Right cardiac atrium (tissue), 5 donors: ENCODE measurements around the gene C2. TPM values are rescaled to one million over a fixed set of nuclear protein-coding genes. Genes with fewer than 3 reads are reported as not detected.
A peak's percentile ranks its signal among the peaks of the same experiment; 100 is the strongest.

Experiments used
- ATAC-seq, 2 donors: fragments of 200-7000 bp; cut with Tn5 transposase; one replicate each; pipeline versions ENCODE4 v1.8.0 to v1.9.1; 2020; ENCODE audit warnings: moderate library complexity in 2 of 2, mild to moderate bottlenecking in 1 of 2
- DNase-seq, 3 donors: peaks; one replicate each; pipeline ENCODE4 v3.0.0-alpha.2; 2020
- H3K27ac ChIP-seq: one replicate; pipeline ENCODE4 v1.5.1; 2013; ENCODE audit warnings: mild to moderate bottlenecking, low read length, control low read depth, moderate library complexity
- H3K27me3 ChIP-seq: one replicate; pipeline ENCODE4 v1.6.1; 2013; ENCODE audit not compliant: control insufficient read depth, insufficient read depth
- H3K4me1 ChIP-seq: one replicate; pipeline ENCODE4 v1.6.1; 2013; ENCODE audit warnings: low read length; ENCODE audit not compliant: control insufficient read depth, insufficient read depth
- H3K4me3 ChIP-seq: one replicate; pipeline ENCODE4 v1.5.1; 2013; ENCODE audit warnings: low read length, control low read depth
- H3K9me3 ChIP-seq: one replicate; pipeline ENCODE4 v1.6.1; 2013; ENCODE audit warnings: low read length; ENCODE audit not compliant: control insufficient read depth
- WGBS: extraction: QIAGEN DNeasy Blood & Tissue Kit; methylation state at CpG from one replicate; pipeline ENCODE4 v1.1.7; 2013; 5-methylcytosine and 5-hydroxymethylcytosine counted together
- intact Hi-C, 4 donors: fragments of 100-400 bp; cut with DNase I; formaldehyde crosslinking; loops; one replicate each; pipeline versions ENCODE4 v1.11.0 to v1.14.0; 2022 to 2023
- long read RNA-seq, 4 donors: library from polyadenylated mRNA; unstranded; transcript quantifications; one replicate each; pipeline ENCODE4 v2.0.0, GENCODE V29; 2020 to 2021
- polyA plus RNA-seq: library from polyadenylated mRNA; stranded (reverse); fragments of 200-250 nt; gene quantifications from one replicate; pipeline ENCODE4 v1.2.3, GENCODE V29; 2013
- total RNA-seq, 4 donors: library from RNA; stranded (reverse); fragmentation: NEBNext Ultra II Directional; extraction: Animal tissue kit (Norgen Biotek cat#: 25700); gene quantifications; one replicate each; pipeline ENCODE4 v1.2.1, GENCODE V29; 2021
- donor health status: healthy with polysubstance abuse.
- donor health status: DM: no; HTN: yes; CAD: no.
- donor health status: DM: no; HTN: no; CAD: no.
- donor health status: DM: no; HTN: yes; CAD: no; lungs with severe emphysema.
- donor health status: DM: yes; HTN: yes; CAD: no.

The C2 gene
- total RNA-seq (10 to 100 TPM; 10.9 to 19.8 (median 12.0) TPM), polyA plus RNA-seq (3.0 TPM)
- long read RNA-seq, donor 1, transcript C2-201 (18 exons, 2,850 nt), result major isoform, 13 of 19 reads
- long read RNA-seq, donor 1, partial matches to known transcripts, result 2 of 19 reads
- long read RNA-seq, donor 1, other reads (novel, unspliced or antisense), result 4 of 19 reads
- long read RNA-seq, donor 2, partial matches to known transcripts, result 2 of 6 reads
- long read RNA-seq, donor 2, other reads (novel, unspliced or antisense), result 3 of 6 reads
- long read RNA-seq, donor 3, transcript C2-201 (18 exons, 2,850 nt), result major isoform, 14 of 21 reads
- long read RNA-seq, donor 3, partial matches to known transcripts, result 2 of 21 reads
- long read RNA-seq, donor 3, other reads (novel, unspliced or antisense), result 4 of 21 reads
- long read RNA-seq, donor 4, transcript C2-201 (18 exons, 2,850 nt), result major isoform, 8 of 12 reads
- long read RNA-seq, donor 4, partial matches to known transcripts, result 1 of 12 reads
- long read RNA-seq, donor 4, other reads (novel, unspliced or antisense), result 1 of 12 reads

GRCh38 chr6:31927242-31927862 is at the start of gene C2:
Gene C2 (plus strand): TSS chr6:31927717. CDS start chr6:31927753, 36 bp downstream.
- Histone ChIP-seq H3K4me1 (no peaks in the 10 kb centered on the region), H3K9me3 (no peaks in the 10 kb centered on the region), H3K27me3 (no peaks in the 10 kb centered on the region), H3K4me3 (no peak within 1 kb of the TSS), H3K27ac (no peak within 1 kb of the TSS)
- ATAC-seq (peak in 1 of 2 donors; percentile 14), DNase-seq (peak in 1 of 3 donors; percentile 51)
- intact Hi-C loops, result no loop called here
- 56% methylated on average over 11 of the region's 11 CpGs for WGBS

- no peak overlapping the region for H3K4me3 ChIP-seq
- no peaks in the 10 kb centered on the region for H3K9me3 ChIP-seq
- H3K4me1 ChIP-seq, result no peaks in the 10 kb centered on the region
- 67% methylated on average over 3 of the region's 3 CpGs for WGBS
- no peaks in the 10 kb centered on the region for H3K27me3 ChIP-seq
- no peak for ATAC-seq
- intact Hi-C loops, result no loop called here
- H3K27ac ChIP-seq, result no peak overlapping the region
- peak in 1 of 3 donors; percentile 12 for DNase-seq
Measured at GRCh38 chr6:31878222-31878621, 49.3 kb upstream of the C2 start.

GRCh38 chr6:31878726-31879125 is 48.8 kb upstream of the C2 start, which contains the start of gene SLC44A4:
Gene SLC44A4 (minus strand): TSS chr6:31878997. CDS start chr6:31878980, 17 bp downstream.
- Histone ChIP-seq H3K27me3 (no peaks in the 10 kb centered on the region), H3K4me3 (no peak within 1 kb of the TSS), H3K27ac (no peak within 1 kb of the TSS), H3K9me3 (no peaks in the 10 kb centered on the region), H3K4me1 (no peaks in the 10 kb centered on the region)
- ATAC-seq (no peak), DNase-seq (peak in 2 of 3 donors; percentile 19 to 40)
- intact Hi-C loops, result no loop called here
- WGBS, result 46% methylated on average over 18 of the region's 18 CpGs

GRCh38 chr6:31879143-31879542 is 48.4 kb upstream of the C2 start:
- Histone ChIP-seq H3K4me3 (no peak overlapping the region), H3K4me1 (no peaks in the 10 kb centered on the region), H3K9me3 (no peaks in the 10 kb centered on the region), H3K27me3 (no peaks in the 10 kb centered on the region), H3K27ac (no peak overlapping the region)
- ATAC-seq (no peak), DNase-seq (no peak)
- 71% methylated on average over 13 of the region's 13 CpGs for WGBS
- intact Hi-C loops, result no loop called here

DNA sequence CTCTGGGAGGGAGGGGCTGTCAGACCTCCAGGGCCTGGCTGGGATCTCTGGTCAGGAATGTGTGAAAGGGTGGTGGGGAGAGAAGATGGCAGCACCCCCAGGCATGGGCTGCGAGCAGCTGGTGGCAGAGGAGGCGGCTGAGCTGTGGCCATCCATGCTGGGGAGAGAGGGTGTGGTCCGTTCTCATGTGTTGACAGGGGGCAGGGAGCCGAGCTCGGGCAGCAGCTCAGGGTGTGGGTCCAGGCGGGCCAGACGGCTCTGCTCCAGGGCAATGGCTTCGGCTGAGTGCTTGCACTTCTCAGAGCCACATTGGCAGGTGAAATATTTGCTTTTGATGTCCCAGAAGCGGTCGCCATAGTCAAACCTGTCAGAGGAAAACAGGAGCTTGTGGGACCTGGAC is 47.6 kb upstream of the C2 start:
- DNase-seq (peak in 1 of 3 donors; percentile 75), ATAC-seq (no peak)
- H3K4me1 ChIP-seq, result no peaks in the 10 kb centered on the region
- H3K27me3 ChIP-seq, result no peaks in the 10 kb centered on the region
- no peak overlapping the region for H3K4me3 ChIP-seq
- intact Hi-C loops, result no loop called here
- 64% methylated on average over 10 of the region's 10 CpGs for WGBS
- no peaks in the 10 kb centered on the region for H3K9me3 ChIP-seq
- H3K27ac ChIP-seq, result no peak overlapping the region

DNA sequence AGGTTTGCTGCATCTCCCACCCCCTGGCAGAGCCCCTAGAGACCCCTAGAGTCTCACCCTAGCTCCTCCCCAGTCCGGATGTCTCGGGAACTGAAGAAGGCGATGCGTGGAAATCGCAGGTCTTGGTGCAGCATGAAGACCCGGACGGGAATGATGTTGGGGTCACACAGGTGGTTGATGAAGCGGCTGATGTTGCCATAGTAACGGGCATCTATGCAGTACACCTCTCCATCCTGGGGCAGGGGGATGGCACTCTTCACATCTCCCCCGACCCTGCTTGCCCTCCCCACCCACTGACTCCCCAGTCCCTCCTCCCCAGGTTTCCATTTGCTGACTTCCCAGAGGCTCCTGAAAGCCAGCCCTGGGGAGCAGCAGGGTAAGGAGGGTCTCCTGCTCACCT is 46.9 kb upstream of the C2 start:
- Histone ChIP-seq H3K4me3 (no peak overlapping the region), H3K9me3 (no peaks in the 10 kb centered on the region), H3K27me3 (no peaks in the 10 kb centered on the region), H3K4me1 (no peaks in the 10 kb centered on the region), H3K27ac (no peak overlapping the region)
- WGBS, result 90% methylated on average over 10 of the region's 10 CpGs
- no peak for DNase-seq
- ATAC-seq, result no peak
- intact Hi-C loops, result no loop called here

GRCh38 chr6:31881136-31881859 is 46.2 kb upstream of the C2 start:
- intact Hi-C loops, result no loop called here
- Histone ChIP-seq H3K4me3 (no peak overlapping the region), H3K27ac (no peak overlapping the region), H3K4me1 (no peaks in the 10 kb centered on the region), H3K9me3 (no peaks in the 10 kb centered on the region), H3K27me3 (no peaks in the 10 kb centered on the region)
- ATAC-seq (no peak), DNase-seq (peak in 2 of 3 donors; percentile 29 to 31)
- 80% methylated on average over 9 of the region's 9 CpGs for WGBS

DNA sequence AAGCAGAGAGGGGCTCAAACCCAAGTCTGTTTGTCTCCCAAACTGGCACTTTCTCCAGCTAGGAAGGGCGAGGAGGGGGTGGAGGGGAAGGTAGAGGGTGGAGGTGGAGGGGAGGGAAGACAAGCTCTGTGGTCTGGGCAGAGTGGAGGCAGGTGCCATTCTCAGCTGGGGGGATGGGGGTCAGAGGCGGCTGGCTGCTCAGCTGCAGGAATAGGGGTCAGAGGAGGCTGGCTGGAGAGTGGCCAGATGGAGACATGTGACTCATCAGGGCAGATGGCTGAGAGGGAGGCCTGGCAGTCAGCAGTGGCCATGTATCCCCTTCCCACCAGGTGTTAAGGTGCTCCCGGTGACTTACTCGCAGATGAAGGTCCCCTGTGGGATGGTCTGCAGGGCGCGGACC is 45.2 kb upstream of the C2 start:
- ATAC-seq, result no peak
- 81% methylated on average over 6 of the region's 6 CpGs for WGBS
- H3K4me3 ChIP-seq, result no peak overlapping the region
- H3K27ac ChIP-seq, result no peak overlapping the region
- intact Hi-C loops, result no loop called here
- no peaks in the 10 kb centered on the region for H3K27me3 ChIP-seq
- no peaks in the 10 kb centered on the region for H3K4me1 ChIP-seq
- peak in 1 of 3 donors; percentile 46 for DNase-seq
- H3K9me3 ChIP-seq, result no peaks in the 10 kb centered on the region

DNA sequence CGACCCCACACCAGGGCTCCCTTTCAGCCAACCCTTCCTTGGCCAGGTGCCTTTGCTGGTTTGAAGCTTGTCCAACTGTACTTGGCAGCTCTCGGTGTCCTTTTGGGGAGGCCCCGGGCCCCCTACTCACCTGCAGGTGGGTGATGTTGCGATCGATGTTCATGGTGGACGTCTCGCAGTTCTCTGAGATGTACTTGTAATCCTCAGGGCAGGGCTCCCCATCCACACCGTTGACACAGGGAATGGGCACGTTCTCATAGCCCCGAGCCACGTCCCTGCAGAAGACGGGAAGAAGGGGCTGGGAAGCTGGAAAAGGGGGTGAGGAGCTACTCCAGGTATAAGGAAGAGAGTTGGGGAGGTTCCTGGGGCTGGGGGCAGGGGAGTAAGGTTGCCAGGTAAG is 43.8 kb upstream of the C2 start:
- 93% methylated on average over 12 of the region's 12 CpGs for WGBS
- ATAC-seq (no peak), DNase-seq (peak in 1 of 3 donors; percentile 12)
- intact Hi-C loops, result no loop called here
- no peak overlapping the region for H3K27ac ChIP-seq
- no peaks in the 10 kb centered on the region for H3K4me1 ChIP-seq
- no peaks in the 10 kb centered on the region for H3K9me3 ChIP-seq
- H3K27me3 ChIP-seq, result no peaks in the 10 kb centered on the region
- H3K4me3 ChIP-seq, result no peak overlapping the region

DNA sequence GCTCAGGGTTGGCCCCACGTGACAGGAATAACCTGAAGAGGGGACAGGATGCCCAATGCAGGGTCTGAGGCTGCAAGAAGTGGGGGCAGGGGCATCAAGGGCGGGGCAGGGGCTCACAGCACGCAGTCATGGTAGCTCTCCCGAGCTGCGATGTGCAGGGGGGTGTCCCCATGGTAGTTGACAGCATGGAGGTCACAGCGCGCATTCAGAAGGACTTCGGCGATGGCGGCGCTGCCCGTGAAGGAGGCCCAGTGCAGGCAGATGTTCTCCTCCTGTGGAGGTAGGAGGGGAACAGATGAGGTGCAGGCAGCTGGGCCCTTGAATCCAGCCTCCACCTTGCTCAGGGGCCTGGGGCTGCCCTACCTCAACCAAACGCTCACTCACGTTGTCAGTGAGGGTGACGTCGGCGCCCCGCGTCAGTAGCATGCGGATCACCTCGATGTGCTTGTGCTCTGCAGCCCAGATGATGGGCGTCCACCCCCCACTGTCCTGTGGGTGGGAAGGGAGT is 42.9 kb upstream of the C2 start:
- DNase-seq, result peak in 2 of 3 donors; percentile 27 to 39
- no peak for ATAC-seq
- 94% methylated on average over 22 of the region's 22 CpGs for WGBS
- Histone ChIP-seq H3K9me3 (no peaks in the 10 kb centered on the region), H3K27me3 (no peaks in the 10 kb centered on the region), H3K4me3 (no peak overlapping the region), H3K4me1 (no peaks in the 10 kb centered on the region), H3K27ac (no peak overlapping the region)
- intact Hi-C loops, result no loop called here
